Motor neuron (in vitro differentiated cells): ENCODE results near the gene SMAP1. TPM values are rescaled to one million over a fixed set of nuclear protein-coding genes. Genes with fewer than 3 reads are reported as not detected.
A peak's percentile ranks its signal among the peaks of the same experiment; 100 is the strongest.

ENCODE experiments used
- ATAC-seq, 8 experiments: fragments of 200-7000 bp; cut with Tn5 transposase; replicated peaks in 6 of 8; 2 replicates each; pipeline ENCODE4 v1.8.0; 2021; ENCODE audit warnings: mild to moderate bottlenecking in 8 of 8, moderate library complexity in 8 of 8
- H3K27ac ChIP-seq, 2 donors: fragments of 250-450 bp; sonication (Bioruptor Pico); 2 replicates each; pipeline ENCODE4 v1.9.0; 2021; ENCODE audit warnings: antibody characterized with exemption in 2 of 2, mild to moderate bottlenecking in 2 of 2, moderate library complexity in 1 of 2
- H3K4me1 ChIP-seq, 2 donors: fragments of 250-450 bp; sonication (Bioruptor Pico); replicated peaks in 1 of 2; 2 replicates each; pipeline ENCODE4 v1.6.1; 2021; ENCODE audit warnings: antibody characterized with exemption in 2 of 2, mild to moderate bottlenecking in 2 of 2, moderate library complexity in 1 of 2
- H3K4me3 ChIP-seq, 5 donors: fragments of 250-450 bp; sonication (Bioruptor Pico); 2 replicates each; pipeline ENCODE4 v1.9.0; 2021; ENCODE audit warnings: antibody characterized with exemption in 5 of 5, mild to moderate bottlenecking in 5 of 5, moderate library complexity in 4 of 5
- WGBS, 10 experiments: fragments of 450-650 bp; shearing (Covaris generic); methylation state at CpG; one replicate each; pipeline ENCODE4 v1.0.0; 2022; 5-methylcytosine and 5-hydroxymethylcytosine counted together
- in situ Hi-C, 9 experiments: fragments of 400-800 bp; cut with MboI; loops; one replicate each; pipeline ENCODE4 v1.15.0; 2021; ENCODE audit warnings: low sequenced_read_pairs in 9 of 9, low pct_unique_long_range_greater_than_20kb in 2 of 9; ENCODE audit not compliant: unreplicated experiment in 9 of 9
- total RNA-seq, 8 experiments: library from RNA; unstranded; fragments of 300-600 nt; gene quantifications; 2 replicates each; pipeline versions ENCODE4 v1.2.3 to v1.2.4, GENCODE V29; 2022

SMAP1 gene
- total RNA-seq: 10 to 100 TPM; 14.4 to 46.5 (median 31.2) TPM

GRCh38 chr6:70667711-70668498, at the start of gene SMAP1:
SMAP1 (plus strand) TSS chr6:70667883; CDS start chr6:70668024, 141 bp downstream.
- in situ Hi-C loops: no loop called here
- WGBS, 10 experiments: 0 to 10% (median 0%) methylated on average over 2 to 19 of the region's 90 CpGs; no CpG with 5 or more reads in 6 of the 10 experiments
- Histone ChIP-seq H3K4me1 (peaks cover 7 to 13% of the 10 kb centered on the region in 2 donors), H3K27ac (peak within 1 kb of the TSS; percentile 90 to 95), H3K4me3 (peak within 1 kb of the TSS; percentile 65 to 87 (median 76))
- ATAC-seq: peak; percentile 85 to 93 (median 91)

- in situ Hi-C loops: no loop called here
- WGBS, 10 experiments: 13 to 100% (median 100%) methylated on average over 1 of the region's 1 CpG; no CpG with 5 or more reads in 5 of the 10 experiments
- ATAC-seq: no peak
- H3K27ac ChIP-seq: no peak overlapping the region
- H3K4me3 ChIP-seq: no peak overlapping the region
- no peaks in the 10 kb centered on the region for H3K4me1 ChIP-seq
These were observed 46.9 kb upstream of the SMAP1 start for GRCh38 chr6:70620746-70621145.

GRCh38 chr6:70622461-70622860, 45.2 kb upstream of the SMAP1 start:
- H3K4me3 ChIP-seq: no peak overlapping the region
- in situ Hi-C loops: no loop called here
- 0 to 100% (median 14%) methylated on average over 1 of the region's 1 CpG; no CpG with 5 or more reads in 3 of the 10 experiments for WGBS, 10 experiments
- no peak overlapping the region for H3K27ac ChIP-seq
- no peak for ATAC-seq
- no peaks in the 10 kb centered on the region for H3K4me1 ChIP-seq

GRCh38 chr6:70625436-70625835, 42.2 kb upstream of the SMAP1 start:
- Histone ChIP-seq H3K4me1 (no peaks in the 10 kb centered on the region), H3K4me3 (no peak overlapping the region), H3K27ac (no peak overlapping the region)
- no peak for ATAC-seq
- in situ Hi-C loops: no loop called here

GRCh38 chr6:70627500-70628254, 40.0 kb upstream of the SMAP1 start:
- H3K4me3 ChIP-seq: no peak overlapping the region
- 48 to 100% (median 91%) methylated on average over 5 to 12 of the region's 36 CpGs; no CpG with 5 or more reads in 3 of the 10 experiments for WGBS, 10 experiments
- no peak overlapping the region for H3K27ac ChIP-seq
- in situ Hi-C loops: no loop called here
- H3K4me1 ChIP-seq: no peaks in the 10 kb centered on the region
- no peak for ATAC-seq

GRCh38 chr6:70629929-70630328, 37.8 kb upstream of the SMAP1 start:
- in situ Hi-C loops: no loop called here
- H3K27ac ChIP-seq: no peak overlapping the region
- no peaks in the 10 kb centered on the region for H3K4me1 ChIP-seq
- 0 to 100% (median 66%) methylated on average over 1 of the region's 1 CpG; no CpG with 5 or more reads in 2 of the 10 experiments for WGBS, 10 experiments
- no peak overlapping the region for H3K4me3 ChIP-seq
- ATAC-seq: no peak

GRCh38 chr6:70633870-70634269, 33.8 kb upstream of the SMAP1 start:
- H3K27ac ChIP-seq: no peak overlapping the region
- ATAC-seq: no peak
- WGBS, 10 experiments: 0 to 100% (median 60%) methylated on average over 1 to 2 of the region's 2 CpGs; no CpG with 5 or more reads in 5 of the 10 experiments
- H3K4me3 ChIP-seq: no peak overlapping the region
- in situ Hi-C loops: no loop called here
- no peaks in the 10 kb centered on the region for H3K4me1 ChIP-seq

- Histone ChIP-seq H3K27ac (no peak overlapping the region), H3K4me3 (no peak overlapping the region), H3K4me1 (no peaks in the 10 kb centered on the region)
- 0 to 95% (median 79%) methylated on average over 1 to 8 of the region's 8 CpGs; no CpG with 5 or more reads in 1 of the 10 experiments for WGBS, 10 experiments
- no peak for ATAC-seq
- in situ Hi-C loops: no loop called here
These were observed 31.1 kb upstream of the SMAP1 start for GRCh38 chr6:70636596-70636995.

GRCh38 chr6:70638468-70638867, 29.2 kb upstream of the SMAP1 start:
- no peak overlapping the region for H3K4me3 ChIP-seq

GRCh38 chr6:70651326-70651905, 16.3 kb upstream of the SMAP1 start:
- Histone ChIP-seq H3K27ac (no peak overlapping the region), H3K4me1 (no peaks in the 10 kb centered on the region), H3K4me3 (no peak overlapping the region)
- ATAC-seq: no peak
- in situ Hi-C loops: no loop called here
- WGBS, 10 experiments: 0 to 100% (median 86%) methylated on average over 1 to 3 of the region's 3 CpGs; no CpG with 5 or more reads in 2 of the 10 experiments

More at GRCh38 chr6:70638468-70638867, 29.2 kb upstream of the SMAP1 start:
- in situ Hi-C loops: no loop called here
- 57 to 100% (median 100%) methylated on average over 1 of the region's 1 CpG; no CpG with 5 or more reads in 2 of the 10 experiments for WGBS, 10 experiments
- H3K4me1 ChIP-seq: no peaks in the 10 kb centered on the region
- H3K27ac ChIP-seq: no peak overlapping the region
- ATAC-seq: no peak

- no peak overlapping the region for H3K4me3 ChIP-seq
- in situ Hi-C loops: no loop called here
These were observed 15.5 kb upstream of the SMAP1 start for GRCh38 chr6:70652216-70652615.

GRCh38 chr6:70657706-70658105, 10.0 kb upstream of the SMAP1 start:
- Histone ChIP-seq H3K4me3 (no peak overlapping the region), H3K27ac (no peak overlapping the region), H3K4me1 (no peaks in the 10 kb centered on the region)
- WGBS, 10 experiments: 9 to 72% (median 49%) methylated on average over 1 to 3 of the region's 3 CpGs
- in situ Hi-C loops: no loop called here
- ATAC-seq: no peak

More at GRCh38 chr6:70652216-70652615, 15.5 kb upstream of the SMAP1 start:
- WGBS, 10 experiments: 40 to 100% (median 67%) methylated on average over 1 of the region's 1 CpG; no CpG with 5 or more reads in 4 of the 10 experiments
- no peak for ATAC-seq
- Histone ChIP-seq H3K27ac (no peak overlapping the region), H3K4me1 (no peaks in the 10 kb centered on the region)

- no peak overlapping the region for H3K27ac ChIP-seq
- in situ Hi-C loops: no loop called here
- H3K4me3 ChIP-seq: no peak overlapping the region
These were observed 3.7 kb upstream of the SMAP1 start for GRCh38 chr6:70663881-70664466.

More at GRCh38 chr6:70663881-70664466, 3.7 kb upstream of the SMAP1 start:
- peaks cover 5 to 7% of the 10 kb centered on the region in 2 donors for H3K4me1 ChIP-seq
- no peak for ATAC-seq
- WGBS, 10 experiments: 54 to 91% (median 79%) methylated on average over 1 to 5 of the region's 6 CpGs; no CpG with 5 or more reads in 2 of the 10 experiments
